Activated T-helper 9 cell treated with anti-CD3 and anti-CD28 coated beads, Interleukin-2, amount 50 U/mL, for 16 hours (primary cell): ENCODE measurements around the gene ACOT2.
"Not testable (repeated sequence)": the region's sequence is repeated elsewhere in the genome, so short reads cannot be mapped to it uniquely, and the experiment has no call there.

Experiments used
- DNase-seq: peaks from one replicate; pipeline ENCODE4 v3.0.0-alpha.2; 2020; ENCODE audit warnings: low read depth

The ACOT2 gene, protein sequence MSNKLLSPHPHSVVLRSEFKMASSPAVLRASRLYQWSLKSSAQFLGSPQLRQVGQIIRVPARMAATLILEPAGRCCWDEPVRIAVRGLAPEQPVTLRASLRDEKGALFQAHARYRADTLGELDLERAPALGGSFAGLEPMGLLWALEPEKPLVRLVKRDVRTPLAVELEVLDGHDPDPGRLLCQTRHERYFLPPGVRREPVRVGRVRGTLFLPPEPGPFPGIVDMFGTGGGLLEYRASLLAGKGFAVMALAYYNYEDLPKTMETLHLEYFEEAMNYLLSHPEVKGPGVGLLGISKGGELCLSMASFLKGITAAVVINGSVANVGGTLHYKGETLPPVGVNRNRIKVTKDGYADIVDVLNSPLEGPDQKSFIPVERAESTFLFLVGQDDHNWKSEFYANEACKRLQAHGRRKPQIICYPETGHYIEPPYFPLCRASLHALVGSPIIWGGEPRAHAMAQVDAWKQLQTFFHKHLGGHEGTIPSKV

DNA sequence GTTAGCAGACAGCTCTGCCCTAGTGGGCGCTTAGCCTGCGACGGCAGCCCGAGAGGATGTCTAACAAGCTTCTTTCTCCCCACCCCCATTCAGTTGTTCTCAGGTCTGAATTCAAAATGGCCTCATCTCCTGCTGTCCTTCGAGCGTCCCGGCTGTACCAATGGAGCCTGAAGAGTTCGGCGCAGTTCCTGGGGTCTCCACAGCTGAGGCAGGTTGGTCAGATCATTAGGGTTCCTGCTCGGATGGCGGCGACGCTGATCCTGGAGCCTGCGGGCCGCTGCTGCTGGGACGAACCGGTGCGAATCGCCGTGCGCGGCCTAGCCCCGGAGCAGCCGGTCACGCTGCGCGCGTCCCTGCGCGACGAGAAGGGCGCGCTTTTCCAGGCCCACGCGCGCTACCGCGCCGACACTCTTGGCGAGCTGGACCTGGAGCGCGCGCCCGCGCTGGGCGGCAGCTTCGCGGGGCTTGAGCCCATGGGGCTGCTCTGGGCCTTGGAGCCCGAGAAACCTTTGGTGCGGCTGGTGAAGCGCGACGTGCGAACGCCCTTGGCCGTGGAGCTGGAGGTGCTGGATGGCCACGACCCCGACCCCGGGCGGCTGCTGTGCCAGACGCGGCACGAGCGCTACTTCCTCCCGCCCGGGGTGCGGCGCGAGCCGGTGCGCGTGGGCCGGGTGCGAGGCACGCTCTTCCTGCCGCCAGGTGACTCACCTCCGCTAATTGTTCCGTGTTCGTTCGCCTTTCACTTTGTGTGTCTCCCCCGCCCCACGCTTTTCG is at the start of gene ACOT2:
Gene ACOT2, plus strand, starts transcription at position 29 of the 774 bp plus-strand sequence. Its CDS starts 28 bp downstream, at position 57.
- DNase-seq, result peak; percentile 81

DNA sequence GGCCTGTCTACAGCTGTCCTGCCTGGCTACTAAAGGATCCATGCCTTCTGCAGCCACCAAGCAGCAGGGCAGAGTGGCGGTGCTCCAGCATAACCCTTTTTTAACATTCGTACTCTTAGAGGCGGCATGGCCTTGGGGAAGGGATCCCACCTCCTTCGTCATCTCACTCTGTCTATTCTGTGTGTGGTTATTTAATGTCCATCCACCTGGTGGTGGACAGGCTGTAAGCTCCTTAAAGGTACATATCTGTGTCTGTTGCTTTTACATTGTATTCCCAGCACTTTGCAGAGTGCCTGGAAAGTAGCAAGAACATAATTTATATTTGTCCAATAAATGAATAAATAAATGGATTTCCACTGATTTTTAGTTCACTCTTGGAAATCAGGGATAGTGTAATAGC is 47.8 kb upstream of the ACOT2 start:
- no peak for DNase-seq

DNA sequence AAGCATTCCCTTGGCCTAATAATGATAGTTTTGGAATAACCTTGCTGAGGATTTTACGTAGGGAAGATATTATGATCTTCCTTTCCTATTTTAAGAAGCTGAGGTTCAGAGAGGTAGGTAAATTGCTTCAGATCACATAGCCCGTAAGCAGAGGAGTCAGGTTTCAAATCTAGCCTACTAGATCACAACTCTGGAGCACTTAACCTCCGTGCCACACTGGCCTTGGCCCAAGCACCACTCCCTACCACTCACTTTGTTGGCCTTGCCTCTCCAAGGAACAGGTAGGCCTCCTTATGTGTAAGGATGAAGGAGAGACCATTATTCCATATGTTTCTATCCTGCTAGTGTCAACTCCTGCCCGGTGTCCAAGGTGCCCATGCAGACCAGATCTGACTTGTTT is 44.5 kb upstream of the ACOT2 start:
- DNase-seq, result no peak

- no peak for DNase-seq
Measured at GRCh38 chr14:73526036-73526984, 42.7 kb upstream of the ACOT2 start.

DNA sequence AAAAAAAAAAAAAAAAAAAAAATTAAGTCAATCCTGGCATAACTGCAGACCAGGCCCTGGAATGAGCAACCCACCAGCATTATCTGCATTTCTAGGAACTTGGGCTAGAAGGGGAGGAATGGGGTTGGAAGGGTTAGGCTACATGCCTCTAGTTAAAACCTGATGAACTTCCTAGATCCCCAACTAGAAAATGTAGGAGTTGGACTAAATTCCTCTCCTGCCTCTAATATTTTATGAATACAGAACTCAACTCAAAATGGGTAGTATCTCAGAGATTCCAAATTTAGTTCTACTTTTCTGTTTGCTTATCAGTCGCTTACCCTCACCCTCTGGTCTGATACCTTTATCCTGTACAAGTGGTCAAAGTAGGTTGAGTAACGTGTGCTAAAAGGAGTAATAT is 39.7 kb upstream of the ACOT2 start:
- not testable (repeated sequence) for DNase-seq

- not testable (repeated sequence) for DNase-seq
Measured at GRCh38 chr14:73531971-73532370, 37.0 kb upstream of the ACOT2 start.

- DNase-seq, result peak; percentile 4
Measured at GRCh38 chr14:73537244-73538045, 31.6 kb upstream of the ACOT2 start.

- peak; percentile 42 for DNase-seq
Measured at GRCh38 chr14:73539017-73539416, 30.0 kb upstream of the ACOT2 start.

DNA sequence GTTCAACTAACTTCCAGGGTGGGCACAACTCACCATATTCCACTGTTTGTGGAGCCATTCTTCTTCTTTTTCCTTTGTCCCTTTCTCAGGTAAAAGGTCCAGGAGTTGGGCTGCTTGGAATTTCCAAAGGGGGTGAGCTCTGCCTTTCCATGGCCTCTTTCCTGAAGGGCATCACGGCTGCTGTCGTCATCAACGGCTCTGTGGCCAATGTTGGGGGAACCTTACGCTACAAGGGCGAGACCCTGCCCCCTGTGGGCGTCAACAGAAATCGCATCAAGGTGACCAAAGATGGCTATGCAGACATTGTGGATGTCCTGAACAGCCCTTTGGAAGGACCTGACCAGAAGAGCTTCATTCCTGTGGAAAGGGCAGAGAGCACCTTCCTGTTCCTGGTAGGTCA is 26.1 kb upstream of the ACOT2 start:
- DNase-seq, result not testable (repeated sequence)

DNA sequence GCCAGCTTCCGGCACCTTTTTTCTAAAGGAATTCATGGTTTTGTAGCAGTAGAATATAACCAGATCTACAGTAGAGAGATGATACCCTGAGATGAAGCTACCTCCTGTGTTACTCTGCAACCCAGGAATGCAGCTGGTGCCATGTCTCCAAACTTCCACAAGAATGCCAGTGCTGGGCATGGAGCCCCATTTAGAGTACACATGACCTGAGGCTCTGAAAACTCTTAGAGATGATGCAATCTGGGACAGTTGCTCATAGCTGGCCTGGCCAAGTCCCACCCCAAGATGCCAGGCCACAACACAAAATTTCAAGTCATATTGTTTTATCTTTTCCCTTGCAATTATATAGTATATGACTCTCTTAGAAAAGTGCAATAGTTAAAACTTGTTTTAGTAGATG is 23.7 kb upstream of the ACOT2 start:
- not testable (repeated sequence) for DNase-seq

DNA sequence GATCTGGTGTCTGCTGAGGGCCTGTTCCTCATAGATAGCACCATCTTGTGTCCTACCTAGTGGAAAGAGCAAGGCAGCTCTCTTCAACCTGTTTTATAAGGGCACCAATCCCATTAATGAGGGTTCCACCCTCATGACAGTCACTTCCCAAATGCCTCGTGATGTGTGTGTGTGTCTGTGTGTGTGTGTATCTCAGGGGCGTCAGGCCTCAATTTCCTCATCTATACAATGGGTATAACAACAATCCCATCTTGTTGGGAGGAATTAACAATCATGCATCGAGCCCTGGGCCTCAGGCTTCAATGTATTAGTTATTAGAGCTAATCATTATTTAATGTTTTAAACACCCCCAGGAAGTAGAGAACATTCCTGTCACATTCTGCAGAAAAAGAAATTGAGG is 19.9 kb upstream of the ACOT2 start:
- not testable (repeated sequence) for DNase-seq

GRCh38 chr14:73549889-73550524 is 19.0 kb upstream of the ACOT2 start:
- not testable (repeated sequence) for DNase-seq

DNA sequence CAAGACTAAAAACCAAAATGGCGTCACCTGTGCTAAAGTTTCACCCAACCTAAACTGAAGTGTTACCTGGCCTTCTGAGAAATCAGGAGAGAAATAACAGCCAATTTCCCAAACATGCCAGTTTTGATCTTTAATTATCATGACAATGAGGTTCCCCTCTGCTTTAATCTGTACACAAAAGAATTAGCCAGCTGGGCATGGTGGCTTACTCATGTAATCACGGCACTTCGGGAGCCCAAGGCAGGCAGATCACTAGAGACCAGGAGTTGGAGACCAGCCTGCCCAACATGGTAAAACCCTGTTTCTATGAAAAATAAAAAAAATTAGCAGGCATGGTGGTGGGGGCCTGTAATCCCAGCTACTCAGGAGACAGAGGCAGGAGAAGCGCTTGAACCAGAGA is 15.2 kb upstream of the ACOT2 start:
- DNase-seq, result no peak

- DNase-seq, result not testable (repeated sequence)
Measured at GRCh38 chr14:73557201-73557600, 11.8 kb upstream of the ACOT2 start.

DNA sequence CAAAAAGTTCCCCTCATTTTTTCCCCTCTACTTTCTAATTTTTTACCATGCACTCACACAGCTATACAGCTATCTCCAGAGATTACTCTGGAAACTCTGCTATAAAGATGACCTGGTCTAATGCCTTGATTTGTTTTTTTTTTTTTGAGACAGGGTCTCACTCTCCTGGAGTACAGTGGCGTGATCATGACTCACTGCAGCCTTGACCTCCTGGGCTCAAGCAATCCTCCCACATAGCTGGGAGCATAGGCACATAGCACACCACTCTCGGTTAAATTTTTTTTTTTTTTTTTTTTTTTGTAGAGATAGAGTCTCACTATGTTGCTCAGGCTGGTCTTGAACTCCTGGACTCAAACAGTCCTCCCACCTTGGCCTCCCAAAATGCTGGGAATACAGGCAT is 10.8 kb upstream of the ACOT2 start:
- not testable (repeated sequence) for DNase-seq

- not testable (repeated sequence) for DNase-seq
Measured at GRCh38 chr14:73562256-73562655, 6.8 kb upstream of the ACOT2 start.

GRCh38 chr14:73562696-73563095 is 6.3 kb upstream of the ACOT2 start:
- DNase-seq, result not testable (repeated sequence)

- not testable (repeated sequence) for DNase-seq
Measured at GRCh38 chr14:73566431-73566830, 2.6 kb upstream of the ACOT2 start.

GRCh38 chr14:73566935-73567334 is 2.1 kb upstream of the ACOT2 start:
- DNase-seq, result not testable (repeated sequence)

- DNase-seq, result no peak
Measured at GRCh38 chr14:73567358-73567757, 1.7 kb upstream of the ACOT2 start.
